Fibroblast of villous mesenchyme (primary cell): Measurements from ENCODE around the gene GALNT7. TPM values are rescaled to one million over a fixed set of nuclear protein-coding genes. Genes with fewer than 3 reads are reported as not detected.

ENCODE experiments used
- DNase-seq: peaks from one replicate; pipeline ENCODE4 v3.0.0-alpha.2; 2010; ENCODE audit warnings: low read depth
- H3K4me3 ChIP-seq: 2 replicates; pipeline ENCODE4 v1.5.1; 2011; ENCODE audit warnings: low read depth, mild to moderate bottlenecking, low read length
- CTCF ChIP-seq: IDR thresholded peaks from 2 replicates; pipeline ENCODE4 v1.5.1; 2012; ENCODE audit warnings: low read depth, mild to moderate bottlenecking, low read length; ENCODE audit not compliant: insufficient read depth
- total RNA-seq: library from RNA; depleted of rRNA; stranded (reverse); fragments of >200 nt; gene quantifications from 2 replicates; pipeline ENCODE4 v1.2.3, GENCODE V29; 2012

Gene GALNT7
- total RNA-seq, 1 donor: 23.3 TPM

GRCh38 chr4:173307778-173308177 is 139.2 kb downstream of the GALNT7 start:
- no peak for TF ChIP-seq CTCF
- no peak overlapping the region for H3K4me3 ChIP-seq
- DNase-seq: no peak

- DNase-seq: no peak
- no peak overlapping the region for H3K4me3 ChIP-seq
- TF ChIP-seq CTCF: no peak
These were observed 142.8 kb downstream of the GALNT7 start for GRCh38 chr4:173311368-173311767.

GRCh38 chr4:173314715-173315114 is 146.1 kb downstream of the GALNT7 start:
- TF ChIP-seq CTCF: no peak
- no peak for DNase-seq
- H3K4me3 ChIP-seq: no peak overlapping the region

- no peak for DNase-seq
- TF ChIP-seq CTCF: no peak
- no peak overlapping the region for H3K4me3 ChIP-seq
These were observed 147.4 kb downstream of the GALNT7 start for GRCh38 chr4:173316060-173316459.

- TF ChIP-seq CTCF: peak; percentile 33
- DNase-seq: no peak
- H3K4me3 ChIP-seq: no peak overlapping the region
These were observed 148.4 kb downstream of the GALNT7 start for GRCh38 chr4:173317004-173317403.

- no peak for DNase-seq
- no peak for TF ChIP-seq CTCF
- no peak overlapping the region for H3K4me3 ChIP-seq
These were observed 149.6 kb downstream of the GALNT7 start for GRCh38 chr4:173318240-173318639.

- H3K4me3 ChIP-seq: no peak overlapping the region
- DNase-seq: peak; percentile 63
- TF ChIP-seq CTCF: peak; percentile 31
These were observed 150.1 kb downstream of the GALNT7 start for GRCh38 chr4:173318648-173319211.
